Muscle layer of colon (tissue), 2 donors: ENCODE measurements around the gene C17orf78.
"Not testable (repeated sequence)": the region's sequence is repeated elsewhere in the genome, so short reads cannot be mapped to it uniquely, and the experiment has no call there.

Experiments used
- H3K27ac ChIP-seq: one replicate; pipeline ENCODE4 v1.7.0; 2013; ENCODE audit warnings: low read depth, mild to moderate bottlenecking, low read length, moderate library complexity
- H3K27me3 ChIP-seq, 2 donors: one replicate each; pipeline ENCODE4 v1.7.0; 2013; ENCODE audit warnings: low read length in 2 of 2, mild to moderate bottlenecking in 2 of 2; ENCODE audit not compliant: insufficient read depth in 2 of 2, control insufficient read depth in 1 of 2
- H3K36me3 ChIP-seq: one replicate; pipeline ENCODE4 v1.7.0; 2013; ENCODE audit warnings: mild to moderate bottlenecking, low read length; ENCODE audit not compliant: insufficient read depth
- H3K4me1 ChIP-seq: one replicate; pipeline ENCODE4 v1.7.0; 2013; ENCODE audit warnings: mild to moderate bottlenecking, low read length; ENCODE audit not compliant: insufficient read depth
- H3K4me3 ChIP-seq, 2 donors: one replicate each; pipeline ENCODE4 v1.7.0; 2013; ENCODE audit warnings: low read length in 2 of 2, low read depth in 1 of 2, mild to moderate bottlenecking in 1 of 2, moderate library complexity in 1 of 2
- H3K9ac ChIP-seq: one replicate; pipeline ENCODE4 v1.7.0; 2013; ENCODE audit warnings: low read length
- H3K9me3 ChIP-seq: one replicate; pipeline ENCODE4 v1.7.0; 2013; ENCODE audit warnings: mild to moderate bottlenecking, low read length
- donor health status: abdominal sarcoma.
- donor health status: Adenocarcinoma of cecum.

The C17orf78 gene

GRCh38 chr17:37388266-37388665, 12.5 kb downstream of the C17orf78 start:
- Histone ChIP-seq H3K9ac (no peak overlapping the region), H3K4me1 (no peaks in the 10 kb centered on the region), H3K4me3 (no peak overlapping the region), H3K27me3 (no peaks in the 10 kb centered on the region), H3K9me3 (no peaks in the 10 kb centered on the region), H3K36me3 (no peaks in the 10 kb centered on the region), H3K27ac (no peak overlapping the region)

- Histone ChIP-seq H3K4me1 (no peaks in the 10 kb centered on the region), H3K27ac (no peak overlapping the region), H3K9ac (no peak overlapping the region), H3K27me3 (no peaks in the 10 kb centered on the region), H3K9me3 (no peaks in the 10 kb centered on the region), H3K36me3 (no peaks in the 10 kb centered on the region), H3K4me3 (no peak overlapping the region)
Observed at GRCh38 chr17:37389160-37389559, 13.4 kb downstream of the C17orf78 start.

- Histone ChIP-seq H3K9ac (no peak overlapping the region), H3K4me3 (no peak overlapping the region), H3K9me3 (no peaks in the 10 kb centered on the region), H3K4me1 (no peaks in the 10 kb centered on the region), H3K36me3 (no peaks in the 10 kb centered on the region), H3K27me3 (no peaks in the 10 kb centered on the region), H3K27ac (no peak overlapping the region)
Observed at GRCh38 chr17:37391146-37391545, 15.4 kb downstream of the C17orf78 start.

GRCh38 chr17:37392024-37392590, 16.3 kb downstream of the C17orf78 start:
- no peaks in the 10 kb centered on the region for H3K27me3 ChIP-seq
- no peak overlapping the region for H3K9ac ChIP-seq
- H3K4me1 ChIP-seq: no peaks in the 10 kb centered on the region
- no peak overlapping the region for H3K27ac ChIP-seq
- H3K4me3 ChIP-seq: no peak overlapping the region
- H3K9me3 ChIP-seq: no peaks in the 10 kb centered on the region
- no peaks in the 10 kb centered on the region for H3K36me3 ChIP-seq

- H3K36me3 ChIP-seq: no peaks in the 10 kb centered on the region
- H3K4me1 ChIP-seq: no peaks in the 10 kb centered on the region
- H3K9ac ChIP-seq: no peak overlapping the region
- H3K27ac ChIP-seq: no peak overlapping the region
- no peaks in the 10 kb centered on the region for H3K27me3 ChIP-seq
- no peak overlapping the region for H3K4me3 ChIP-seq
- H3K9me3 ChIP-seq: no peaks in the 10 kb centered on the region
Observed at GRCh38 chr17:37393352-37393751, 17.6 kb downstream of the C17orf78 start.

GRCh38 chr17:37399265-37399803, 23.5 kb downstream of the C17orf78 start:
- H3K9ac ChIP-seq: no peak overlapping the region
- H3K4me1 ChIP-seq: peaks cover under 1% of the 10 kb centered on the region
- H3K27me3 ChIP-seq: no peaks in the 10 kb centered on the region
- no peak overlapping the region for H3K4me3 ChIP-seq
- no peak overlapping the region for H3K27ac ChIP-seq
- no peaks in the 10 kb centered on the region for H3K36me3 ChIP-seq
- H3K9me3 ChIP-seq: no peaks in the 10 kb centered on the region

GRCh38 chr17:37400505-37400904, 24.7 kb downstream of the C17orf78 start:
- Histone ChIP-seq H3K9ac (no peak overlapping the region), H3K4me1 (peaks cover 12% of the 10 kb centered on the region), H3K9me3 (no peaks in the 10 kb centered on the region), H3K27me3 (no peaks in the 10 kb centered on the region), H3K36me3 (no peaks in the 10 kb centered on the region), H3K4me3 (no peak overlapping the region), H3K27ac (no peak overlapping the region)

GRCh38 chr17:37405522-37405921, 29.7 kb downstream of the C17orf78 start:
- Histone ChIP-seq H3K9ac (peak overlapping the region; percentile 88), H3K4me1 (peaks cover 17% of the 10 kb centered on the region), H3K4me3 (peak overlapping the region; percentile 85 to 87)
- H3K27me3 ChIP-seq, H3K36me3 ChIP-seq, H3K9me3 ChIP-seq, H3K27ac ChIP-seq: not testable (repeated sequence)

GRCh38 chr17:37405955-37406634, 30.3 kb downstream of the C17orf78 start:
- peaks cover 17% of the 10 kb centered on the region for H3K4me1 ChIP-seq
- H3K27ac ChIP-seq: peak overlapping the region; percentile 95
- no peaks in the 10 kb centered on the region for H3K9me3 ChIP-seq
- no peaks in the 10 kb centered on the region for H3K36me3 ChIP-seq
- H3K4me3 ChIP-seq: peak overlapping the region; percentile 85 to 87
- H3K9ac ChIP-seq: peak overlapping the region; percentile 88
- no peaks in the 10 kb centered on the region for H3K27me3 ChIP-seq

GRCh38 chr17:37406635-37407461, 31.1 kb downstream of the C17orf78 start, which contains the start of the genes ACACA and TADA2A:
Gene ACACA, minus strand, starts transcription at chr17:37406836. Its CDS starts 537 bp downstream, at chr17:37406299.
Gene TADA2A, plus strand, starts transcription at chr17:37406886. Its CDS starts 4,480 bp downstream, at chr17:37411366.
- peak within 1 kb of the TSS; percentile 85 to 87 for H3K4me3 ChIP-seq
- H3K36me3 ChIP-seq: no peaks in the 10 kb centered on the region
- H3K27me3 ChIP-seq: no peaks in the 10 kb centered on the region
- H3K9me3 ChIP-seq: no peaks in the 10 kb centered on the region
- H3K4me1 ChIP-seq: peaks cover 17% of the 10 kb centered on the region
- H3K27ac ChIP-seq: peak within 1 kb of the TSS; percentile 95
- H3K9ac ChIP-seq: peak within 1 kb of the TSS; percentile 88

- H3K9ac ChIP-seq, H3K36me3 ChIP-seq, H3K4me3 ChIP-seq: not testable (repeated sequence)
Observed at GRCh38 chr17:37408145-37408479, 32.3 kb downstream of the C17orf78 start.

More at GRCh38 chr17:37408145-37408479, 32.3 kb downstream of the C17orf78 start:
- not testable (repeated sequence) for H3K27ac ChIP-seq, H3K9me3 ChIP-seq, H3K27me3 ChIP-seq
- H3K4me1 ChIP-seq: peaks cover 17% of the 10 kb centered on the region
